A375 (cell line): ENCODE results near the gene KRTAP10-9. TPM values are rescaled to one million over a fixed set of nuclear protein-coding genes. Genes with fewer than 3 reads are reported as not detected.

Experiments
- total RNA-seq: library from RNA; depleted of rRNA; stranded (reverse); fragments of >200 nt; shearing (Covaris generic); gene quantifications from 2 replicates; pipeline ENCODE4 v1.2.3, GENCODE V29; 2014; rRNA removed

Gene KRTAP10-9
- not detected in 2 replicates for total RNA-seq

GRCh38 chr21:44626673-44627143 lies at the start of gene KRTAP10-9:
Gene KRTAP10-9, plus strand, starts transcription at chr21:44627093. Its CDS starts 79 bp downstream, at chr21:44627172.

GRCh38 chr21:44580231-44580821 lies 46.6 kb upstream of the KRTAP10-9 start, which contains the start of gene KRTAP10-5:
Gene KRTAP10-5, minus strand, starts transcription at chr21:44580604. Its CDS starts 26 bp downstream, at chr21:44580578.

GRCh38 chr21:44592446-44593311 lies 34.2 kb upstream of the KRTAP10-9 start, which contains the start of gene KRTAP10-6:
Gene KRTAP10-6, minus strand, starts transcription at chr21:44592505. Its CDS starts 21 bp downstream, at chr21:44592484.

GRCh38 chr21:44600118-44600978 lies 26.5 kb upstream of the KRTAP10-9 start, which contains the start of gene KRTAP10-7:
Gene KRTAP10-7, plus strand, starts transcription at chr21:44600597. Its CDS starts 25 bp downstream, at chr21:44600622.

GRCh38 chr21:44612029-44612486 lies 14.8 kb upstream of the KRTAP10-9 start, which contains the start of gene KRTAP10-8:
Gene KRTAP10-8, plus strand, starts transcription at chr21:44612079. Its CDS starts 22 bp downstream, at chr21:44612101.

GRCh38 chr21:44637018-44637850 lies 10.3 kb downstream of the KRTAP10-9 start, which contains the start of gene KRTAP10-10:
Gene KRTAP10-10, plus strand, starts transcription at chr21:44637356. Its CDS starts 62 bp downstream, at chr21:44637418.

GRCh38 chr21:44646366-44647221 lies 19.7 kb downstream of the KRTAP10-9 start, which contains the start of gene KRTAP10-11:
Gene KRTAP10-11, plus strand, starts transcription at chr21:44646414. Its CDS starts 45 bp downstream, at chr21:44646459.

GRCh38 chr21:44654576-44655175 lies 27.8 kb downstream of the KRTAP10-9 start, which contains the start of gene KRTAP12-4:
Gene KRTAP12-4, minus strand, starts transcription at chr21:44654659. Its CDS starts 45 bp downstream, at chr21:44654614.

GRCh38 chr21:44657635-44658540 lies 31.0 kb downstream of the KRTAP10-9 start, which contains the start of gene KRTAP12-3:
Gene KRTAP12-3, plus strand, starts transcription at chr21:44657932. Its CDS starts 48 bp downstream, at chr21:44657980.

GRCh38 chr21:44666401-44667320 lies 39.8 kb downstream of the KRTAP10-9 start, which contains the start of gene KRTAP12-2:
Gene KRTAP12-2, minus strand, starts transcription at chr21:44666927. Its CDS starts 41 bp downstream, at chr21:44666886.

Other genes starting within 250 kb of the KRTAP10-9 start
- 0.08 and 0.11 TPM in 2 replicates for gene LRRC3, start 171.6 kb upstream of the KRTAP10-9 start, total RNA-seq
- not detected in 2 replicates for gene KRTAP10-1, start 86.9 kb upstream of the KRTAP10-9 start, total RNA-seq
- gene KRTAP10-2, start 75.6 kb upstream of the KRTAP10-9 start, total RNA-seq = not detected in 2 replicates
- gene KRTAP10-3, start 68.3 kb upstream of the KRTAP10-9 start, total RNA-seq = not detected in 2 replicates
- gene KRTAP10-4, start 53.4 kb upstream of the KRTAP10-9 start, total RNA-seq = not detected in 2 replicates
- not detected in 2 replicates for gene KRTAP10-5, start 46.5 kb upstream of the KRTAP10-9 start, total RNA-seq
- not detected in 2 replicates for gene KRTAP10-6, start 34.6 kb upstream of the KRTAP10-9 start, total RNA-seq
- gene KRTAP10-7, start 26.5 kb upstream of the KRTAP10-9 start, total RNA-seq = not detected in 2 replicates
- gene KRTAP10-8, start 15.0 kb upstream of the KRTAP10-9 start, total RNA-seq = not detected in 2 replicates
- gene KRTAP10-10, start 10.3 kb downstream of the KRTAP10-9 start, total RNA-seq = not detected in 2 replicates
- not detected in 2 replicates for gene KRTAP10-11, start 19.3 kb downstream of the KRTAP10-9 start, total RNA-seq
- not detected in 2 replicates for gene KRTAP12-4, start 27.6 kb downstream of the KRTAP10-9 start, total RNA-seq
- not detected in 2 replicates for gene KRTAP12-3, start 30.8 kb downstream of the KRTAP10-9 start, total RNA-seq
- not detected in 2 replicates for gene KRTAP12-2, start 39.8 kb downstream of the KRTAP10-9 start, total RNA-seq
- gene KRTAP12-1, start 55.1 kb downstream of the KRTAP10-9 start, total RNA-seq = not detected in 2 replicates
- gene KRTAP10-12, start 70.1 kb downstream of the KRTAP10-9 start, total RNA-seq = not detected in 2 replicates
- not detected in 2 replicates for gene TSPEAR, start 84.5 kb downstream of the KRTAP10-9 start, total RNA-seq
- 97.2 and 114 TPM in 2 replicates for gene UBE2G2, start 174.7 kb downstream of the KRTAP10-9 start, total RNA-seq
- 52.6 and 57.9 TPM in 2 replicates for gene SUMO3, start 191.0 kb downstream of the KRTAP10-9 start, total RNA-seq
- 94.1 and 99.0 TPM in 2 replicates for gene PTTG1IP, start 246.6 kb downstream of the KRTAP10-9 start, total RNA-seq